ENCODE data around the gene DNAJC21.

The DNAJC21 gene

GRCh38 chr5:34892414-34892813, 36.9 kb upstream of the DNAJC21 start:
- Mint-ChIP-seq H3K9me3 (no peaks in the 10 kb centered on the region), H3K27ac (no peak overlapping the region), H3K36me3 (ENCODE audit: low read depth) (no peaks in the 10 kb centered on the region), H3K4me3 (no peak overlapping the region), H3K4me1 (peaks cover 9% of the 10 kb centered on the region), H3K27me3 (ENCODE audit: low read depth, poor library complexity) (peaks cover 5% of the 10 kb centered on the region)
- TF ChIP-seq CTCF (IDR thresholded peaks at IDR 0.05): no peak
- DNase-seq: no peak

- H3K27me3 Mint-ChIP-seq (ENCODE audit: low read depth, poor library complexity): no peaks in the 10 kb centered on the region
- H3K4me1 Mint-ChIP-seq: peaks cover 9% of the 10 kb centered on the region
- TF ChIP-seq CTCF (IDR thresholded peaks at IDR 0.05): no peak
- H3K36me3 Mint-ChIP-seq (ENCODE audit: low read depth): no peaks in the 10 kb centered on the region
- H3K9me3 Mint-ChIP-seq: no peaks in the 10 kb centered on the region
- H3K4me3 Mint-ChIP-seq: no peak overlapping the region
- DNase-seq: no peak
- no peak overlapping the region for H3K27ac Mint-ChIP-seq
These were observed 34.6 kb upstream of the DNAJC21 start for GRCh38 chr5:34894716-34895115.

- no peak for DNase-seq
- Mint-ChIP-seq H3K36me3 (ENCODE audit: low read depth) (no peaks in the 10 kb centered on the region), H3K27ac (no peak overlapping the region), H3K4me1 (peaks cover 9% of the 10 kb centered on the region), H3K27me3 (ENCODE audit: low read depth, poor library complexity) (no peaks in the 10 kb centered on the region), H3K9me3 (no peaks in the 10 kb centered on the region), H3K4me3 (no peak overlapping the region)
- TF ChIP-seq CTCF (IDR thresholded peaks at IDR 0.05): no peak
These were observed 33.5 kb upstream of the DNAJC21 start for GRCh38 chr5:34895641-34896419.

GRCh38 chr5:34897646-34898045, 31.7 kb upstream of the DNAJC21 start:
- Mint-ChIP-seq H3K4me1 (peaks cover under 1% of the 10 kb centered on the region), H3K27ac (no peak overlapping the region), H3K27me3 (ENCODE audit: low read depth, poor library complexity) (no peaks in the 10 kb centered on the region), H3K4me3 (no peak overlapping the region), H3K9me3 (no peaks in the 10 kb centered on the region), H3K36me3 (ENCODE audit: low read depth) (peaks cover 7% of the 10 kb centered on the region)
- TF ChIP-seq CTCF (IDR thresholded peaks at IDR 0.05): no peak
- no peak for DNase-seq

GRCh38 chr5:34898258-34898895, 31.0 kb upstream of the DNAJC21 start:
- Mint-ChIP-seq H3K4me3 (no peak overlapping the region), H3K27me3 (ENCODE audit: low read depth, poor library complexity) (no peaks in the 10 kb centered on the region), H3K27ac (no peak overlapping the region), H3K4me1 (no peaks in the 10 kb centered on the region), H3K36me3 (ENCODE audit: low read depth) (peaks cover 10% of the 10 kb centered on the region), H3K9me3 (no peaks in the 10 kb centered on the region)
- peak; percentile 80 for TF ChIP-seq CTCF (IDR thresholded peaks at IDR 0.05)
- peak; percentile 70 for DNase-seq

GRCh38 chr5:34899066-34899465, 30.3 kb upstream of the DNAJC21 start:
- Mint-ChIP-seq H3K27me3 (ENCODE audit: low read depth, poor library complexity) (no peaks in the 10 kb centered on the region), H3K9me3 (no peaks in the 10 kb centered on the region), H3K4me1 (no peaks in the 10 kb centered on the region), H3K4me3 (no peak overlapping the region), H3K27ac (peak overlapping the region; percentile 64), H3K36me3 (ENCODE audit: low read depth) (peaks cover 14% of the 10 kb centered on the region)
- no peak for DNase-seq
- no peak for TF ChIP-seq CTCF (IDR thresholded peaks at IDR 0.05)

All from nephron progenitor cell (in vitro differentiated cells).